ENCODE measurements around the gene RPL36AL. TPM values are rescaled to one million over a fixed set of nuclear protein-coding genes. Genes with fewer than 3 reads are reported as not detected.

The RPL36AL gene
- total RNA-seq, 1 donor from 2014 or later: 187 TPM

GRCh38 chr14:49569281-49569680 lies 51.1 kb downstream of the RPL36AL start:
- no peak overlapping the region for H3K27ac Mint-ChIP-seq (ENCODE audit: unreplicated experiment)
- H3K9me3 Mint-ChIP-seq (ENCODE audit: unreplicated experiment): peaks cover 3% of the 10 kb centered on the region
- DNase-seq (ENCODE audit: extremely low spot score, unreplicated experiment): no peak
- H3K4me3 Mint-ChIP-seq (ENCODE audit: unreplicated experiment): no peak overlapping the region
- peaks cover 7% of the 10 kb centered on the region for H3K36me3 Mint-ChIP-seq (ENCODE audit: unreplicated experiment)
- TF ChIP-seq CTCF (IDR thresholded peaks at IDR 0.05): no peak
- H3K4me1 Mint-ChIP-seq (ENCODE audit: unreplicated experiment): peaks cover 2% of the 10 kb centered on the region
- H3K27me3 Mint-ChIP-seq (ENCODE audit: unreplicated experiment): no peaks in the 10 kb centered on the region

Other genes starting within 250 kb of the RPL36AL start
- 935 and 1,004 TPM in 2 replicates for gene RPS29, start 34.2 kb downstream of the RPL36AL start, total RNA-seq
- gene LRR1, start 21.7 kb downstream of the RPL36AL start, total RNA-seq: 7.4 and 8.1 TPM in 2 replicates
- gene MGAT2, start 173 bp upstream of the RPL36AL start, total RNA-seq: 46.6 and 50.6 TPM in 2 replicates
- 7.3 and 8.4 TPM in 2 replicates for gene DNAAF2, start 14.6 kb upstream of the RPL36AL start, total RNA-seq
- 4.1 and 4.8 TPM in 2 replicates for gene POLE2, start 67.6 kb upstream of the RPL36AL start, total RNA-seq
- 5.3 and 5.8 TPM in 2 replicates for gene KLHDC1, start 72.5 kb upstream of the RPL36AL start, total RNA-seq
- 60.1 and 67.5 TPM in 2 replicates for gene KLHDC2, start 147.5 kb upstream of the RPL36AL start, total RNA-seq
- 61.4 and 71.3 TPM in 2 replicates for gene NEMF, start 232.2 kb upstream of the RPL36AL start, total RNA-seq